Calu3 (cell line): ENCODE results near the gene CYCS. TPM values are rescaled to one million over a fixed set of nuclear protein-coding genes. Genes with fewer than 3 reads are reported as not detected.

Source experiments
- BruUV-seq: library from RNA; stranded (reverse); fragments of 400-500 nt; replicated peaks from 2 replicates; lab custom pipeline; 2021; lab: Mats Ljungman, UMichigan
- CTCF ChIA-PET: fragments of 300-600 bp; sonication (Branson Sonifier 250); formaldehyde crosslinking; loops from one replicate; lab custom pipeline; 2022; ENCODE audit warnings: antibody characterized with exemption; lab: Charles Lee
- DNase-seq: peaks from one replicate; pipeline ENCODE4 v3.0.0; 2022
- H3K27ac Mint-ChIP-seq: one replicate; pipeline ENCODE4 v1.8.0; 2022; ENCODE audit warnings: mixed read lengths; ENCODE audit not compliant: unreplicated experiment
- H3K27me3 Mint-ChIP-seq: one replicate; pipeline ENCODE4 v1.8.0; 2022; ENCODE audit warnings: mixed read lengths; ENCODE audit not compliant: unreplicated experiment
- H3K36me3 Mint-ChIP-seq: one replicate; pipeline ENCODE4 v1.8.0; 2022; ENCODE audit warnings: mild to moderate bottlenecking, moderate library complexity, mixed read lengths; ENCODE audit not compliant: insufficient read depth, unreplicated experiment
- H3K4me1 Mint-ChIP-seq: one replicate; pipeline ENCODE4 v1.8.0; 2022; ENCODE audit warnings: mild to moderate bottlenecking, low read depth, mixed read lengths; ENCODE audit not compliant: unreplicated experiment
- H3K4me3 Mint-ChIP-seq: one replicate; pipeline ENCODE4 v1.8.0; 2022; ENCODE audit warnings: mild to moderate bottlenecking, low read depth, moderate library complexity, mixed read lengths; ENCODE audit not compliant: unreplicated experiment
- H3K9me3 Mint-ChIP-seq: one replicate; pipeline ENCODE4 v1.8.0; 2022; ENCODE audit warnings: low read depth, mixed read lengths; ENCODE audit not compliant: unreplicated experiment
- intact Hi-C: fragments of 100-400 bp; cut with micrococcal nuclease; formaldehyde crosslinking; loops from one replicate; pipeline ENCODE4 v1.10.0; 2022; ENCODE audit not compliant: unreplicated experiment
- total RNA-seq: library from RNA; stranded (reverse); gene quantifications from 2 replicates; pipeline ENCODE4 v1.2.3, GENCODE V29; 2022
- TF ChIP-seq, protein P1 (sequence below): fragments of 200-600 bp; IDR thresholded peaks from one replicate; pipeline ENCODE4 v1.8.0; 2022; ENCODE audit warnings: antibody characterized with exemption; ENCODE audit not compliant: unreplicated experiment

The CYCS gene
- total RNA-seq, 1 experiment from 2014 or later: 276 TPM

GRCh38 chr7:25143763-25144162, 18.7 kb upstream of the CYCS start:
- no TSS peak for BruUV-seq
- CTCF ChIA-PET: interaction anchor here (0.6 kb wide), 1 partner anchor 9 kb away, joined by 3 read pairs; no protein-coding TSS in a partner anchor
- Mint-ChIP-seq H3K36me3 (no peaks in the 10 kb centered on the region), H3K27ac (no peak overlapping the region), H3K4me1 (no peaks in the 10 kb centered on the region), H3K4me3 (no peak overlapping the region), H3K9me3 (no peaks in the 10 kb centered on the region), H3K27me3 (no peaks in the 10 kb centered on the region)
- no peak for DNase-seq
- intact Hi-C loops: no loop called here
- TF ChIP-seq, protein P1, sequence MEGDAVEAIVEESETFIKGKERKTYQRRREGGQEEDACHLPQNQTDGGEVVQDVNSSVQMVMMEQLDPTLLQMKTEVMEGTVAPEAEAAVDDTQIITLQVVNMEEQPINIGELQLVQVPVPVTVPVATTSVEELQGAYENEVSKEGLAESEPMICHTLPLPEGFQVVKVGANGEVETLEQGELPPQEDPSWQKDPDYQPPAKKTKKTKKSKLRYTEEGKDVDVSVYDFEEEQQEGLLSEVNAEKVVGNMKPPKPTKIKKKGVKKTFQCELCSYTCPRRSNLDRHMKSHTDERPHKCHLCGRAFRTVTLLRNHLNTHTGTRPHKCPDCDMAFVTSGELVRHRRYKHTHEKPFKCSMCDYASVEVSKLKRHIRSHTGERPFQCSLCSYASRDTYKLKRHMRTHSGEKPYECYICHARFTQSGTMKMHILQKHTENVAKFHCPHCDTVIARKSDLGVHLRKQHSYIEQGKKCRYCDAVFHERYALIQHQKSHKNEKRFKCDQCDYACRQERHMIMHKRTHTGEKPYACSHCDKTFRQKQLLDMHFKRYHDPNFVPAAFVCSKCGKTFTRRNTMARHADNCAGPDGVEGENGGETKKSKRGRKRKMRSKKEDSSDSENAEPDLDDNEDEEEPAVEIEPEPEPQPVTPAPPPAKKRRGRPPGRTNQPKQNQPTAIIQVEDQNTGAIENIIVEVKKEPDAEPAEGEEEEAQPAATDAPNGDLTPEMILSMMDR: no peak

- no peak for DNase-seq
- no peak overlapping the region for H3K27ac Mint-ChIP-seq
- intact Hi-C loops: no loop called here
- H3K4me1 Mint-ChIP-seq: no peaks in the 10 kb centered on the region
- TF ChIP-seq, protein P1: no peak
- CTCF ChIA-PET: interaction anchor here (1.2 kb wide), 1 partner anchor 41 kb away, joined by 3 read pairs; a partner anchor contains a TSS
- H3K4me3 Mint-ChIP-seq: no peak overlapping the region
- no TSS peak for BruUV-seq
- no peaks in the 10 kb centered on the region for H3K9me3 Mint-ChIP-seq
- no peaks in the 10 kb centered on the region for H3K36me3 Mint-ChIP-seq
- no peaks in the 10 kb centered on the region for H3K27me3 Mint-ChIP-seq
Measured at GRCh38 chr7:25139536-25139935, 14.5 kb upstream of the CYCS start.

- TF ChIP-seq, protein P1: no peak
- intact Hi-C loops: no loop called here
- Mint-ChIP-seq H3K4me1 (no peaks in the 10 kb centered on the region), H3K9me3 (no peaks in the 10 kb centered on the region), H3K27ac (no peak overlapping the region), H3K27me3 (no peaks in the 10 kb centered on the region), H3K36me3 (no peaks in the 10 kb centered on the region), H3K4me3 (no peak overlapping the region)
- no TSS peak for BruUV-seq
- DNase-seq: no peak
- CTCF ChIA-PET: interaction anchor here (0.7 to 1.4 kb wide), 2 partner anchors 9 to 1276 kb away, joined by 3 read pairs; partner anchors contain the start of gene CYCS
Measured at GRCh38 chr7:25134358-25135010, 9.4 kb upstream of the CYCS start.

- DNase-seq: no peak
- BruUV-seq: no TSS peak
- CTCF ChIA-PET: no interaction called here
- peaks cover 18% of the 10 kb centered on the region for H3K27me3 Mint-ChIP-seq
- intact Hi-C loops: no loop called here
- H3K36me3 Mint-ChIP-seq: no peaks in the 10 kb centered on the region
- H3K4me1 Mint-ChIP-seq: no peaks in the 10 kb centered on the region
- no peak overlapping the region for H3K4me3 Mint-ChIP-seq
- TF ChIP-seq, protein P1: no peak
- no peak overlapping the region for H3K27ac Mint-ChIP-seq
- no peaks in the 10 kb centered on the region for H3K9me3 Mint-ChIP-seq
Measured at GRCh38 chr7:25132430-25132829, 7.4 kb upstream of the CYCS start.
